NAMALWA (cell line): ENCODE measurements around the gene STAG1.

Experiments used
- DNase-seq: peaks from one replicate; pipeline ENCODE4 v3.0.0-alpha.2; 2015; ENCODE audit warnings: low spot score

STAG1 gene

DNA sequence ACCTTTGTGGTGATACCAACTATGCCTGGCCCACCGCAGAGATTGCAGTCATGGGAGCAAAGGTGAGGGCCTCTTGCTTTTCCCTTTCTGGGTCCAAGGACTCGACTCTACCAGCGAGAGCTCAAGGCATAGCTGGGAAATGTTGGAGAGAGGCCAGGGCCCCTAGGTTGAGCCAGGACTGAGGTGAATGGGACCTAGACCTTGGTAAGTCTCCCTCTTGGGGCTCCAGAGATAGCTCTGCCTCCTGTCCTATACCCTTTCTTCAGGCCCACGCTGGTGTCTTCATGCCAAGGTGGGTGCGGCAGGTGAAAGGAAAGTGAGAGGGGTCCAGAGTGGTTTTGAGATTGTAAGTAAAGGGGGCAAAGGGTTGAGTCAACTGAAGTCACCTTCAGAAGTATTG is 424.5 kb downstream of the STAG1 start:
- DNase-seq = no peak

GRCh38 chr3:136326316-136326715 is 425.9 kb downstream of the STAG1 start:
- DNase-seq = no peak

DNA sequence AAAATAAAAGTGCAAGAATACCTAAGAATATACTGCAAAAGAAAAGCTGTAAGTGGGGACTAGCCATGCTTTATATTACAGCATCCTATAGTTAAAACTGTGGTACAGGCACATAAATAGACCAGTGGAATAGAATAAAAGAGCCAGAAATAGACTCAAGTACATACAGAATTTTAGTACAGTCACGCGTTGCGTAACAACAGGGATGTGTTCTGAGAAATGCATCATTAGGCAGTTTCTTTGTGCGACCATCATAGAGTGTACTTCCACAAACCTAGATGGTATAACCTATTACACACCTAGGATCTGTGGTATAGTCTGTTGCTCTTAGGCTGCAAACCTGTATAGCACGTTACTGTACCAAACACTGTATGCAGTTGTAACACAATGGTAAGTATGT is 440.2 kb downstream of the STAG1 start:
- DNase-seq = no peak

- no peak for DNase-seq
Measured at GRCh38 chr3:136311261-136311660, 440.9 kb downstream of the STAG1 start.

GRCh38 chr3:136305879-136306278 is 446.3 kb downstream of the STAG1 start:
- DNase-seq = peak; percentile 84

- DNase-seq = no peak
Measured at GRCh38 chr3:136300444-136300843, 451.7 kb downstream of the STAG1 start.

GRCh38 chr3:136297826-136298225 is 454.4 kb downstream of the STAG1 start:
- no peak for DNase-seq

DNA sequence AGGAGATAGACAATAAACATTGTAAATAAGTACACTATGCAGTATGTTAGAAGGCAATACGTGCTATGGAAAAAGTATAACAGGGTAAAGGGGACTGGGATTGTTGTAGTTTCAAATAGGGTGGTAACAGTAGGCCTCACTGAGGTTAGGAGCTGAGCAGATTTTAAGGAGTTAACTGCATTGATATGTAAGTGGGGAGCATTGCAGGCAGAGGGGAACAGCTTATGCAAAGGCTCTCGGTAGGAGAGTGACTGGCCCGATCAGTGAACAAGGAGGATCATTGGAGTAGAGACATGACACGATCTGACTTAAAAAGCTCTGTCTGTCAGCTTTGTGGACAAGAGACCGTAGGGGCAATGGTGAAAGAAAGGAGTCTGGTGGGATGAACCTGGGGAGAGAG is 455.2 kb downstream of the STAG1 start:
- DNase-seq = no peak

GRCh38 chr3:136294176-136294575 is 458.0 kb downstream of the STAG1 start:
- no peak for DNase-seq

DNA sequence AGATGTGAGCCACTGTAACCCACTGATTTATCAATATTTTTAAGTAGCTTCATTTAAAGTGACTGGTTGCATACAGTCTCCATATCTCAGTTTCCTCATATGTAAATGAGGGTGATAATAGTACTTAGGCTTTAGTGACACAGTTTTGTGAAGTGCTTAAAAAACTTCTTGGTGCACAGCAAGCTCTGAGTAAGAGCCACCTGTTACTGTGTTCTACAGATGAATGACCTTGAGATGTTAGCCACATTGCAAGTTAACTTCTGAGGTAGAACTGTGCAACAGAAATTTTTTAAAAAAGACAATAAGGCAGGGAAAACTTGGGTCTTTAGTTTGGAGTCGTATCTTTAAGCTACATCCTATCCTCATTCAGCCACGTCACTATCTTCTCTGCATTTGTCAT is 458.9 kb downstream of the STAG1 start:
- no peak for DNase-seq

GRCh38 chr3:136292500-136292899 is 459.7 kb downstream of the STAG1 start:
- DNase-seq = no peak

DNA sequence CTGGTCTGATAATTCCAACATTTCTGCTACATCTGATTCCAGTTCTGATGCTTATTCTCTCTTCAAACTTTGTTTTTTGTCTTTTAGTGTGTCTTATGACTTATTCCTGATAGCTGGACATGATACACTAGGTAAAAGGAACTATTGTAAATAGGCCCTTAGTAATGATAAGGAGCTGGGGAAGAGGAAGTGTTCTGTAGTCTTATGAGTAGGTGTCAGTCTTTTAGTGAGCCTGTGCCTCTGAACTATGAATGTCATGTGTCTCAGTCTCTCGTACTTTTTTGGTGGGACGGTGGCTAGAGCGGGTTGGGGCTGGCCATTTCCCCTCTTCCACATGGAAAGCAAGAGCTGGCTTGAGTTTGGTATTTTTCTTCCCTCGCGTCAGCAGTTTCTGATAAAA is 460.9 kb downstream of the STAG1 start:
- DNase-seq = no peak
